Stomach smooth muscle (tissue), 2 donors: Measurements from ENCODE around the gene CD40LG.

Experiments used
- H3K27ac ChIP-seq: one replicate; pipeline ENCODE4 v1.7.0; 2013; ENCODE audit warnings: mild to moderate bottlenecking, low read length, inconsistent platforms
- H3K27me3 ChIP-seq, 2 donors: one replicate each; pipeline ENCODE4 v1.7.0; 2013; ENCODE audit warnings: low read length in 2 of 2; ENCODE audit not compliant: insufficient read depth in 2 of 2, control insufficient read depth in 1 of 2
- H3K36me3 ChIP-seq, 2 donors: one replicate each; pipeline ENCODE4 v1.7.0; 2013; ENCODE audit warnings: low read length in 2 of 2; ENCODE audit not compliant: control insufficient read depth in 2 of 2, insufficient read depth in 2 of 2
- H3K4me1 ChIP-seq: one replicate; pipeline ENCODE4 v1.7.0; 2013; ENCODE audit warnings: low read length; ENCODE audit not compliant: control insufficient read depth, insufficient read depth
- H3K4me3 ChIP-seq, 2 donors: one replicate each; pipeline ENCODE4 v1.7.0; 2013; ENCODE audit warnings: low read length in 2 of 2
- H3K9ac ChIP-seq, 2 donors: one replicate each; pipeline ENCODE4 v1.7.0; 2013; ENCODE audit warnings: low read length in 2 of 2, mild to moderate bottlenecking in 1 of 2
- H3K9me3 ChIP-seq, 2 donors: one replicate each; pipeline ENCODE4 v1.7.0; 2013; ENCODE audit warnings: low read length in 2 of 2; ENCODE audit not compliant: control insufficient read depth in 2 of 2
- donor health status: healthy.
- donor health status: Pancreatic carcinoma.

CD40LG gene

GRCh38 chrX:136697156-136697555 is 49.2 kb downstream of the CD40LG start:
- no peaks in the 10 kb centered on the region for H3K27me3 ChIP-seq
- no peaks in the 10 kb centered on the region for H3K4me1 ChIP-seq
- no peak overlapping the region for H3K9ac ChIP-seq
- no peaks in the 10 kb centered on the region for H3K9me3 ChIP-seq
- no peak overlapping the region for H3K4me3 ChIP-seq
- no peak overlapping the region for H3K27ac ChIP-seq
- H3K36me3 ChIP-seq: no peaks in the 10 kb centered on the region

DNA sequence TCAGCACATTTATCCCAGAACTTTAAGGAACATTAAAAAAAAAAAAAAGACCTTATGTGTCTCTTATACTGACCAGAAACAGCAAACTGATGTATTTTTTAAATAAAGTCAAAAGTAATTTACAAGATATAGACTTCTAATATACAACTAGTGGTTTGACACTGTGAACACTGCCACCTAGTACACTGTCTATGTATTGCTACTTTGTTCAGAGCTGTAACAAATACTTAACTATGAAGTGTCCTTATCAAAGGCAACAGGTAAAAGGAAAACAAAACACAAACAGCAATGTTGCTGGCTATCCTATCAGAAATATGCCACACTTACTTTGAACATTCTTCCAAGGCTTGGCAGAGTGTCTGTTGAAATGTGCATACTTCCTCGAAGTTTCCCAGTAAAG is 60.4 kb downstream of the CD40LG start:
- Histone ChIP-seq H3K27me3 (no peaks in the 10 kb centered on the region), H3K4me1 (no peaks in the 10 kb centered on the region), H3K9me3 (no peaks in the 10 kb centered on the region), H3K9ac (no peak overlapping the region), H3K4me3 (no peak overlapping the region), H3K27ac (no peak overlapping the region), H3K36me3 (peaks cover 0 to 3% of the 10 kb centered on the region in 2 donors)
